AG08395 (cell line): ENCODE measurements around the gene PRDX1.
"Not testable (repeated sequence)": the region's sequence is repeated elsewhere in the genome, so short reads cannot be mapped to it uniquely, and the experiment has no call there.

Experiments
- DNase-seq: peaks from one replicate; pipeline ENCODE4 v3.0.0; 2012; ENCODE audit warnings: mixed read lengths, low spot score

Gene PRDX1

GRCh38 chr1:45535988-45536766, 14.5 kb upstream of the PRDX1 start:
- no peak for DNase-seq

GRCh38 chr1:45531873-45532272, 10.2 kb upstream of the PRDX1 start:
- no peak for DNase-seq

- no peak for DNase-seq
Measured at GRCh38 chr1:45530632-45531135, 9.0 kb upstream of the PRDX1 start.

GRCh38 chr1:45526135-45526644, 4.5 kb upstream of the PRDX1 start:
- no peak for DNase-seq

- not testable (repeated sequence) for DNase-seq
Measured at GRCh38 chr1:45523975-45524374, 2.3 kb upstream of the PRDX1 start.

GRCh38 chr1:45523516-45523915, 1.8 kb upstream of the PRDX1 start:
- not testable (repeated sequence) for DNase-seq

- peak; percentile 32 for DNase-seq
Measured at GRCh38 chr1:45522324-45523104, 830 bp upstream of the PRDX1 start.

GRCh38 chr1:45519774-45520173, 1.9 kb downstream of the PRDX1 start:
- not testable (repeated sequence) for DNase-seq

- no peak for DNase-seq
Measured at GRCh38 chr1:45518910-45519309, 2.8 kb downstream of the PRDX1 start.

- DNase-seq = not testable (repeated sequence)
Measured at GRCh38 chr1:45518366-45518765, 3.3 kb downstream of the PRDX1 start.

- DNase-seq = no peak
Measured at GRCh38 chr1:45516465-45516864, 5.2 kb downstream of the PRDX1 start.

- DNase-seq = no peak
Measured at GRCh38 chr1:45516036-45516435, 5.6 kb downstream of the PRDX1 start.

- DNase-seq = not testable (repeated sequence)
Measured at GRCh38 chr1:45513532-45514260, 8.0 kb downstream of the PRDX1 start.

GRCh38 chr1:45512641-45513054, 9.0 kb downstream of the PRDX1 start:
- peak; percentile 65 for DNase-seq

- no peak for DNase-seq
Measured at GRCh38 chr1:45510972-45511527, 10.6 kb downstream of the PRDX1 start.

- DNase-seq = no peak
Measured at GRCh38 chr1:45510036-45510971, 11.4 kb downstream of the PRDX1 start.

GRCh38 chr1:45508295-45509151, 13.2 kb downstream of the PRDX1 start:
- DNase-seq = no peak

GRCh38 chr1:45507893-45508292, 13.8 kb downstream of the PRDX1 start:
- DNase-seq = no peak

GRCh38 chr1:45507195-45507594, 14.5 kb downstream of the PRDX1 start:
- DNase-seq = no peak
